OCI-LY7 (cell line): Measurements from ENCODE around the gene FHIT. TPM values are rescaled to one million over a fixed set of nuclear protein-coding genes. Genes with fewer than 3 reads are reported as not detected.

Experiments used
- BruUV-seq: library from RNA; stranded (reverse); fragments of 400-500 nt; replicated peaks from 2 replicates; lab custom pipeline; 2021; lab: Mats Ljungman, UMichigan
- CTCF ChIA-PET: fragments of 300-600 bp; sonication (Branson Sonifier 250); formaldehyde crosslinking; loops from one replicate; lab custom pipeline; 2022; ENCODE audit warnings: antibody characterized with exemption; ENCODE audit not compliant: unreplicated experiment; lab: Charles Lee
- POLR2A ChIA-PET: fragments of 300-600 bp; sonication (Branson Sonifier 250); formaldehyde crosslinking; loops from one replicate; lab custom pipeline; 2022; ENCODE audit warnings: antibody characterized with exemption; lab: Charles Lee
- DNase-seq: peaks from one replicate; pipeline ENCODE4 v3.0.0-alpha.2; 2015; ENCODE audit warnings: low spot score
- H2AFZ ChIP-seq: fragments of 200-600 bp; sonication (generic), shearing (Covaris generic); 2 replicates; pipeline ENCODE4 v1.6.1; 2014; ENCODE audit warnings: mild to moderate bottlenecking, antibody characterized with exemption, low read length, moderate library complexity
- H3K27ac ChIP-seq: fragments of 200-600 bp; sonication (generic); 2 replicates; pipeline ENCODE4 v1.5.1; 2014; ENCODE audit warnings: mixed run types, low read depth, mild to moderate bottlenecking, moderate library complexity, low read length, inconsistent platforms; ENCODE audit not compliant: poor library complexity, severe bottlenecking
- H3K36me3 ChIP-seq: fragments of 200-600 bp; sonication (generic); 2 replicates; pipeline ENCODE4 v1.6.1; 2014; ENCODE audit warnings: mild to moderate bottlenecking, antibody characterized with exemption, low read length, moderate library complexity, mixed read lengths; ENCODE audit not compliant: insufficient read depth
- H3K4me1 ChIP-seq: fragments of 200-600 bp; sonication (generic); 2 replicates; pipeline ENCODE4 v1.5.1; 2014; ENCODE audit warnings: mild to moderate bottlenecking, low read length; ENCODE audit not compliant: insufficient read depth, poor library complexity, severe bottlenecking
- H3K4me2 ChIP-seq: fragments of 200-600 bp; sonication (generic); 2 replicates; pipeline ENCODE4 v1.6.1; 2014; ENCODE audit warnings: mild to moderate bottlenecking, low read length
- H3K4me3 ChIP-seq: fragments of 200-600 bp; sonication (generic); 2 replicates; pipeline ENCODE4 v1.5.1; 2014; ENCODE audit warnings: mild to moderate bottlenecking, low read depth, low read length; ENCODE audit not compliant: poor library complexity, severe bottlenecking
- H3K79me2 ChIP-seq: fragments of 200-600 bp; sonication (generic); 2 replicates; pipeline ENCODE4 v1.6.1; 2016; ENCODE audit warnings: low read depth, mild to moderate bottlenecking, low read length, moderate library complexity, mixed read lengths; ENCODE audit not compliant: insufficient read depth
- H3K9me2 ChIP-seq: fragments of 200-600 bp; sonication (generic); 2 replicates; pipeline ENCODE4 v1.6.1; 2016; ENCODE audit warnings: mild to moderate bottlenecking, low read length, mixed read lengths; ENCODE audit not compliant: insufficient read depth
- H3K9me3 ChIP-seq: fragments of 200-600 bp; sonication (generic); 2 replicates; pipeline ENCODE4 v1.6.1; 2014; ENCODE audit warnings: mild to moderate bottlenecking, mixed run types, low read length, mixed read lengths
- H4K20me1 ChIP-seq: fragments of 200-600 bp; sonication (generic); 2 replicates; pipeline ENCODE4 v1.6.1; 2014; ENCODE audit warnings: mild to moderate bottlenecking, antibody characterized with exemption, low read length, moderate library complexity, mixed read lengths; ENCODE audit not compliant: insufficient read depth
- CTCF ChIP-seq: fragments of 200-600 bp; sonication (generic); conservative IDR thresholded peaks from 2 replicates; pipeline ENCODE4 v1.5.1; 2014; ENCODE audit warnings: mild to moderate bottlenecking, antibody characterized with exemption, low read length, moderate library complexity, mixed read lengths
- EZH2phosphoT487 ChIP-seq: fragments of 200-600 bp; sonication (generic); IDR thresholded peaks from 2 replicates; pipeline ENCODE4 v1.6.1; 2018; ENCODE audit warnings: low read depth, borderline replicate concordance, mild to moderate bottlenecking, mixed run types, antibody characterized with exemption, low read length, moderate library complexity, mixed read lengths
- intact Hi-C: fragments of 100-400 bp; cut with micrococcal nuclease; formaldehyde crosslinking; loops from one replicate; pipeline ENCODE4 v1.10.0; 2022; ENCODE audit not compliant: unreplicated experiment
- total RNA-seq, 2 experiments: library from RNA; depleted of rRNA in 1 of 2; stranded (reverse); fragments of >200 nt in 1 of 2; shearing (Covaris generic) in 1 of 2; gene quantifications; 2 replicates each; pipeline ENCODE4 v1.2.3, GENCODE V29; 2014 to 2022

Gene FHIT
- total RNA-seq, 2 experiments from 2014 or later = 5.0 to 10.9 TPM

DNA sequence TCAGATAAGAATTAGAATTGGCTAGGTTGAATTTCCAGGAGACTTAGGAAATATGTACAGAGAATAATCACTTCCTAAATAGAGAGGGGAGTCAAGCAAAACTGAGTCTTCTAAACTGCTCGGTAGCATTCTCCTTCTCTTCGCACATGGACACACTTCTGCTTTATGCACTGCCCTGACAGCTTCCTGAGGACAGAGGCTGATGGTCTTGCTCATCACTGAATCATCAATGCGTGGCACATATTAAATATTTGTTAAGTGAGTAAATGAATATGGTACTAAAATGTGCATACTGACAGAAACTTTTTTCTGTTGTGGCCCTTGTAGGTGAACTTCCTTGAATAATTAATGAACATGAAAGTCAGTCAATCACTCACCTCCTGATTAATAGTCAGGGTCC, 315.5 kb downstream of the FHIT start:
- no peak overlapping the region for H3K27ac ChIP-seq
- no peaks in the 10 kb centered on the region for H3K36me3 ChIP-seq
- BruUV-seq = no TSS peak
- H3K4me1 ChIP-seq = no peaks in the 10 kb centered on the region
- ChIA-PET CTCF (no interaction called here), POLR2A (no interaction called here)
- intact Hi-C loops = no loop called here
- H4K20me1 ChIP-seq = no peaks in the 10 kb centered on the region
- no peaks in the 10 kb centered on the region for H3K9me2 ChIP-seq
- no peak for DNase-seq
- no peaks in the 10 kb centered on the region for H3K79me2 ChIP-seq
- H2AFZ ChIP-seq = no peak overlapping the region
- TF ChIP-seq EZH2phosphoT487 (no peak), CTCF (no peak)
- H3K9me3 ChIP-seq = no peaks in the 10 kb centered on the region
- H3K4me2 ChIP-seq = no peak overlapping the region
- H3K4me3 ChIP-seq = no peak overlapping the region

GRCh38 chr3:60933824-60934223, 317.4 kb downstream of the FHIT start:
- ChIA-PET POLR2A (interaction anchor here (1.7 kb wide), 1 partner anchor 93 kb away, joined by 3 read pairs; no protein-coding TSS in a partner anchor), CTCF (no interaction called here)
- no peaks in the 10 kb centered on the region for H3K36me3 ChIP-seq
- H3K27ac ChIP-seq = no peak overlapping the region
- no peak overlapping the region for H3K4me3 ChIP-seq
- DNase-seq = no peak
- no peak overlapping the region for H3K4me2 ChIP-seq
- no peak for TF ChIP-seq EZH2phosphoT487
- no peak for TF ChIP-seq CTCF
- H3K9me3 ChIP-seq = no peaks in the 10 kb centered on the region
- H2AFZ ChIP-seq = no peak overlapping the region
- H3K9me2 ChIP-seq = no peaks in the 10 kb centered on the region
- intact Hi-C loops = no loop called here
- H4K20me1 ChIP-seq = no peaks in the 10 kb centered on the region
- no peaks in the 10 kb centered on the region for H3K4me1 ChIP-seq
- H3K79me2 ChIP-seq = no peaks in the 10 kb centered on the region
- no TSS peak for BruUV-seq

- Histone ChIP-seq H3K4me3 (no peak overlapping the region), H3K4me2 (no peak overlapping the region), H3K9me2 (no peaks in the 10 kb centered on the region), H3K27ac (no peak overlapping the region), H3K79me2 (no peaks in the 10 kb centered on the region), H2AFZ (no peak overlapping the region), H4K20me1 (no peaks in the 10 kb centered on the region), H3K9me3 (no peaks in the 10 kb centered on the region), H3K36me3 (no peaks in the 10 kb centered on the region), H3K4me1 (no peaks in the 10 kb centered on the region)
- no peak for TF ChIP-seq CTCF
- no peak for TF ChIP-seq EZH2phosphoT487
- POLR2A ChIA-PET = no interaction called here
- intact Hi-C loops = no loop called here
- CTCF ChIA-PET = no interaction called here
- no peak for DNase-seq
- BruUV-seq = no TSS peak
These were observed 318.6 kb downstream of the FHIT start for GRCh38 chr3:60932643-60933042.
